Stimulated activated CD8-positive, alpha-beta memory T cell treated with anti-CD3 and anti-CD28 coated beads, Interleukin-2, amount 100 ng/mL, for 1 hour (primary cell): ENCODE data around the gene TCEA2.
A peak's percentile ranks its signal among the peaks of the same experiment; 100 is the strongest.

Source experiments
- DNase-seq, 2 donors: peaks; one replicate each; pipeline ENCODE4 v3.0.0-alpha.2; 2020; ENCODE audit warnings: low read depth in 2 of 2

TCEA2 gene

GRCh38 chr20:64093013-64093503, 30.1 kb downstream of the TCEA2 start:
- no peak for DNase-seq

GRCh38 chr20:64095455-64095854, 32.5 kb downstream of the TCEA2 start:
- no peak for DNase-seq

GRCh38 chr20:64095927-64096326, 32.9 kb downstream of the TCEA2 start:
- DNase-seq: no peak

GRCh38 chr20:64096535-64096934, 33.5 kb downstream of the TCEA2 start:
- DNase-seq: no peak

- DNase-seq: no peak
These were observed 35.5 kb downstream of the TCEA2 start for GRCh38 chr20:64098471-64099013.

- no peak for DNase-seq
These were observed 36.2 kb downstream of the TCEA2 start for GRCh38 chr20:64099086-64099786.

GRCh38 chr20:64099880-64100565, 37.0 kb downstream of the TCEA2 start:
- no peak for DNase-seq

- no peak for DNase-seq
These were observed 37.5 kb downstream of the TCEA2 start for GRCh38 chr20:64100566-64100888.

GRCh38 chr20:64100946-64101688, 38.1 kb downstream of the TCEA2 start:
- DNase-seq: no peak

GRCh38 chr20:64101731-64102621, 39.0 kb downstream of the TCEA2 start:
- peak; percentile 44 to 45 for DNase-seq

GRCh38 chr20:64102647-64103354, 39.8 kb downstream of the TCEA2 start:
- DNase-seq: no peak

- DNase-seq: no peak
These were observed 41.1 kb downstream of the TCEA2 start for GRCh38 chr20:64103871-64104666.

GRCh38 chr20:64104667-64105451, 41.9 kb downstream of the TCEA2 start:
- no peak for DNase-seq

- DNase-seq: no peak
These were observed 42.9 kb downstream of the TCEA2 start for GRCh38 chr20:64105846-64106434.

- DNase-seq: no peak
These were observed 43.5 kb downstream of the TCEA2 start for GRCh38 chr20:64106435-64106961.

GRCh38 chr20:64106981-64107735, 44.2 kb downstream of the TCEA2 start, which contains the start of gene NPBWR2:
TSS of gene NPBWR2 (minus strand) at chr20:64107565. CDS start at chr20:64106831, 734 bp downstream.
- DNase-seq: no peak

- no peak for DNase-seq
These were observed 44.9 kb downstream of the TCEA2 start for GRCh38 chr20:64107736-64108457.
